EL (cell line): Measurements from ENCODE around the gene DOCK1.

Experiments
- DNase-seq: peaks from one replicate; pipeline ENCODE4 v3.0.0-alpha.2; 2016

DOCK1 gene

DNA sequence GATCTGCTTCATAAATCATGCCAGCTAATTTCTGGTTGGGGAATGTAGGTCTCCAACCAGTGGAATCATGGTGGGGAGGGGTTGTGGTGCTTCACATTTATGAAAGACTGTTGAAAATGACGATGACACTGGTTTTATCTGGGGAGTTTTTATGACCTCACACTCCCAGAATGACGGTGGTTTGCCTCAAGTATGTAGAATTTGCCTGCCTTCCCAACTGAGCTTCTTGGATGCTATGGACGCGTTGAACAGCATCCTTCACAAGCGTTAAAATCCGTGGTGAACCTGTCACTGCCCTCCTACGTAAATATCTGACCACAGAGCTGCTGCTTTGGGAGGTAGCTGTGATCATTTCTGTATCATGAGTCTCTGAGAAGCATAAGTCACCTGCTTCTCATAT, 287.9 kb downstream of the DOCK1 start:
- peak; percentile 50 for DNase-seq

DNA sequence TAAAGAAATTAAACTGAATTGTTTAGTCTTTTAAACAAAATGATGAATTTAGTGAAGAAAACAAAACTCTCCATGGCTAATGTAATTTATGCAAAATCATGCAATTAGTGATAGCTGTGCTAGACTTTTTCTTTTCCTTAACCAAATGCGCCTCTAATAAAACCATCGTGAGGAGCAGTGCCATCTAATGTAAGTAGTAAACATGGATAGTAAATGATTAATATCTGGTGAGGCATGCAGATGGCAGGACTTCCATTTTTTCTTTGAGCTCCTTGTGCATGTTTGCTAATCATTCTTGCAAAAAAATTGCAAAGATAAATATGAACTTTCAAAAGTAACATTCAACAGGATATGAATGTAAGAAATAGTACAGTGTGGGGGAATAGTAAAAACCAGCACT, 288.9 kb downstream of the DOCK1 start:
- no peak for DNase-seq

DNA sequence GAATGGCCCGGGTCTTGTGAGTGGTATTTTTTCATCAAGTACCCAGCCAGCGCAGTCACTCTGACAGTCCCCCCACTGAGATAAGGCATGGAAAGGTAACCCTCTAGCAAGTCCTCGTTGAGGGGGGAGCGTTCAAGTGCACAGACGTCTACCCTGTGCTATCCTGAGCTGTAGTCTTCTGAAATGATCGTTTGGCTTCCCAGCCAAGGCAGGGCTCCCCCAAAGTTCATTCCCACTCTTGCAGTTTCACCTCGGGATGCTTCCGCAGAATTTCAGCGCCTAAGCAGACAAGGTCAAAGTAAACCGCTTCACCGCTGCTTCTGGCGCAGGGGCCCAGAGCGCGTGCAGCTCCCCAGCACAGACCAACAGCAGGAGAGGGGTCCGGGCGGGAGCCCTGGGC, 289.4 kb downstream of the DOCK1 start:
- DNase-seq: no peak

DNA sequence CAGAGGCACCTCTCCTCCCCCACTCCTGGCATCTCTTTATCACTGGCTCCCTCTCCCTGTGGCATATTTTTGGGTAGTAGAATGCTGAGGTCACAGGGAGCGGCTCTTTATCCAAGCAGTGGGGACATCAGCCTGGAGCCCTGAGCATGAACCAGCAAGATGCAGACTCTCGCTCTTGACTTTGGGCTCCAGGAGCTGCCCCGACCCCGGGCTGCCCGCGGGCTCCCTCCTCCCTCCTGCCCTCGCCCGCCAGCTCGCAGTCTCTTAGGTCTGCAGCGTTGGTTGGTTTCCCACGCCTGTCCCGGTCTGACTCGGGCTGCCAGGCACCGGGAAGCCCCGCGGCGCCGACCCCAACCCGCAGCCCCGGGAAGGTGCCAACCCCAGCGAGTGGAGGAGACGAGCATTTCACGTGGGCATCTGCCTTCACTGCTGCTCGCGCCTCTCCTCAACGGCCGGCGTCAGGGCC, 289.8 kb downstream of the DOCK1 start:
- DNase-seq: peak; percentile 10

DNA sequence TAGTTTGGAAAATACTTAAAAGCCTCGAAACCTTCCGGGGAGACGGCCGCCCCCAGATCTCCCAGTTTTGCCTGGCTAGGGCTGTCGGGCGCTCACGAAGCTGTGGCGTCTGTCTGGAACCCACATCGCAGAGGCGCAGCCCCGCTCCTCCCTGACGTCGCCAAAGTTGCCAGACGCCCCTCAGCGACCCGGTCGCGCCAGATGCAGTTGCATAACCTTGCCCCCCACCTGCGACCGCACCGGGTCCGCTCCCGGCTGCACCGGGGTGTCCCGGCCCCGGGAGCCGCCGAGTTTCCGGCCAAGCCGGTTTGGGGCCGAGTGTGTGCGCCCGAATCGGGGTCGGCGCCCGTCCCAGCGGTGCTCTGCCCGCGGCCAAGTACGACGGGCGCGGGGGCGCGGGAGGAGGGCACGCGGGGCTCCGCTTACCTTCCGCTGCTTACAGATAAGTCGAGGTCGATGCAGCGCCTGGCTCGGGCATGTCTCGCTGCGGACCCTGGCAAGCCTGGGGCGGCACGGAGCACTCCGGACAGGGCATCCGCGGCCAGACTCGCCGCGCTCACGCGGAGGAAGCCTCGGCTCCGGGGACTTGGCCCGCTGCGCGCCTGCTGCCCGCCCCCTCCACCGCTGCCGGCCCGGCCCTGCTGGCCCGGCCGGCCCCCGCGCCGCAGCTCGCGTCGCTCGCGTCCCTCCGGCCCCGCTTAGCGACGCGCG, 290.5 kb downstream of the DOCK1 start:
- no peak for DNase-seq

DNA sequence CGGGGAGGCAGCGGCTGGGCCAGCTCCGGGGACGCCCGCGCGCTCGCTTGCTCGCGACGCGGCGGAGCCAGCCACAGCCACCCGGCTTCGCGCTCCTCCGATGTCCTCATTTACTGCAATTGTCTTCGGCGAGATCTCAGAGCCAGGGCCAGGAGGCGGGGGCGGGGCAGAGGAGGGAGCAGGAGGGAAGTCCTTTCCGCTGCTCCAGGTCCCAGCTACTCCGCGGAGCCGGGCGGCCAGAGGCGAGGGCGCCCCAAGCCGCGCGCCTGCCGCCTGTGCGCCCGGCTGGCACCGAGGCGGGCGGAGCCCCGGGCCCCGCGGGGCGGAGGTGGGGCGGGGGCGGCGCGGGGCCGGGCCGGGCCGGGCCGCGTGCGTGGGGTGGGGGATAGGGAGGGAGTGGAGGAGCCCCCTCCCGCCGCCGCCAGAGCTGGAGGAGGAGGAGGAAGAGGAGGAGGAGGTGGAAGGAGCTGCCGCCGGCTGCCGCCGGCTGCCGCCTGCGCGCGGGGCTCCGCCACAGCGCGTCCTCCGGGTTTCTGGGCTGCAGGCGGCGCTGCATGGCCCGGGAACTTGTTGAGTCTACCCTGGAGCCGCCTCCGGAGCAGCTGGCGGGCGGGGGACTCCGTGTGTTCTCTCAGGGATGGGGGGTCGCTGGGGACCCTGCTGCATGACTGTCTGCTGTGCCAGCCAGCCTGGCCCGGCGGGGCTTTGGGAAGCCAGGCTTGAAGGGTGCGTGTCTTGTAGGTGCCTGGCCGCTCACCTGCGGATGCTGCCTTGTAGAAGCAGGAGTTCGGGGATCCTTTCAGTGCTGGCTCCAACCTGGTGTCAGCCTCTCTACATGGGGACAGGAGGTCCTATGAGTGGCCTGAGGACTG, 291.3 kb downstream of the DOCK1 start, which contains the start of gene INSYN2A:
Gene INSYN2A (minus strand): TSS at position 310 of the 872 bp plus-strand sequence. CDS start 20,196 bp downstream, outside the sequence.
- peak; percentile 71 for DNase-seq

DNA sequence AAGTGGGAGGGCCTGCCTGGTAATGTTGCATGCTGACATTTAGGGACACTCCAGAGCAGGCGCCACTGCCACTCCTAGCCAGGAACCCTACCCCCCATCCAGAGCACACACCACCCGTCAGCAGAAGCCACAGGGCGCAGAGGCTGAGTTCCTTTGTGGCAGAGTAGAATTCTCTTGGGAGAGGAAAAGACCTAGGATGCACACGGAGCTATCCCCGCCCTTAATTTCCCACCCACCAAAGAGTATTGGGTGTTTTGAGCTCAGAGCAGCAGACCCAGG, 291.9 kb downstream of the DOCK1 start:
- DNase-seq: no peak

DNA sequence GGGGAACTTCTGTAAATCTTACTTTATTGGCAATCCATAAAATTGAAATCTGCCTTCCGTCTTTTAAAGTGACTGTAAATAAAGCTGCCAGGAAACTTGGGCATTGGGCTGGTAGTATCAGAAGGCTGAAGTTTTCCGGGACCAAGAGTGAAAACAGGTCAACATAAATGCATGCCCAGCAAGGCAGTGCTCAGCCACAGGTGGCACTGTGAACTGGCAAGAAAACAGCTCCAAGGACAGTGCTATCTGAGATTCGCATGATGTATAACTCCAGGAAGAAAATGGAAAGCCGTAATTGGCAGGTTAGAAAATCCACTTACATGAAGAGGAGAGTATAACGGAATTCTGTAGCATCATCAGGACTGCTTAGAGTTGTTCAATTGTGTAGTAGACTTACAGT, 293.1 kb downstream of the DOCK1 start:
- no peak for DNase-seq

DNA sequence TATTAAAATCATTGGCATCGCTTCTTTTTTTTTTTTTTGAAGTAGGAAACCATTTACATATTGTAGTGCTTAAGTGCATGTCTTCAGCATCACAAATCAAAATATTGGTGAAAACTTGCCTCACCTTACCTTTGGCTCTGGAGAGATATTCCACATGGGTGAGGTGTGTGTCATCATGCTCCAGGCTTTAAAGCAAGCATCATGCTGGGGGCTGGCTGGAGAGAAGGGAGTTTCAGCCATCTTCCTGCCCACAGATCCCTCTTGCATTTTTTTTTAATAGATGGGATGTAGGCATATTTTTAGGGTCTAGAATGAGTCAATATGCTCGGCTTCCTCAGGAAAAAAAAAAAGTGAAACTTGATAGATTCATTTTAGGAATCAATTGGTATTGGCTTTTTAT, 293.5 kb downstream of the DOCK1 start:
- DNase-seq: no peak

DNA sequence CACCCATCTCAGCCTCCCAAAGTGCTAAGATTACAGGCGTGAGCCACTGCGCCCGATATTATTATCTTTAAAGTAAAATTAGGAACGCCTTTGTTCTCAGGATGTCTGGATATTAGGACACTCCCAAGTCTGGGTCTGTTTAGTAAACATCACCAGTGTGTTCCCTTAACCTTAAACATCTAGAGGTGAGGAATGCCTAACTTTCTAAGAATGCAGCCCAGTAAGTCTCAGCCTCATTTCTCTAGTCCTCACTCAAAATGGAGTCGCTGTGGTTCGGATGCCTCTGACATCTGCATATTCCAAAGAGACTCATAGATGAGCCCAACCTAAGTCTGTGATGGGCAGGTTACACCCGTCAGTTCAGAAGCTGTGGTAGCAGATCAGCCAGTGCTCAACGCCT, 295.4 kb downstream of the DOCK1 start:
- no peak for DNase-seq

DNA sequence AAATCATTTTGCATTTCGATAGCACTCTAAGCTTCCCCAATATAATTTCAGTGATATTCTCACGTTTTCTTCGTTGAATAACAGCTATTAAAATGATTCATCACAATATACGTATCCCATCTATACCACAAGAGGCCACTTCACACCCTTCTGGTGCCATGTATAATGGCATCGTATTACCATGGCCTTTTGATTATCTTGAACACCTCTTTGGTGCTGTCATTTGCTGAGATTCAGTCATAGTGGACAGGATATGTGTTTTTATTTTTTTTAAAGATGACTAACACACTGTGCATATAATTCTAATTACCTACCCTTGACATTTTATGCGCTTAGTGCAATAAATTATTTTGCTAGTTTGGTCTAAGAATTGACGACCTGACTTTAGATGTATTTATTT, 297.8 kb downstream of the DOCK1 start:
- DNase-seq: no peak

DNA sequence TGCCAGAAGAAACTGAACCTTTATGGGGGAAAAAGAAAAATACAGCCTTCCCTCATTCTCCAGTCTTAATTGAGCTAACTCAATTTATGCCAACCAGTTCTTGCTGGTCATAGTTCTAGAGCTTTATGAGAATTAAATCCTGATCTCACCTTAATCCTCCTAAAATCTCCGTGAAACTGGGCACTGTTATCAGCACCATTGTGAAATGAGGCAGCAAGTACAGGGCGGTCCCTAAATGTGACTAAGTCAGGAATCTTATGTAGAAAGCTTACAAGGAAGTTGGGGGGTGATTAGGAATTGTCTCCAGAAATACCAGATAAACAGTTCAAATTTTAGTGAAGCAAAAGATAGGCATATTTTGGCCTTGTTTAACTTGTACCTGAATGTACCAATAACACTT, 301.9 kb downstream of the DOCK1 start:
- DNase-seq: no peak

DNA sequence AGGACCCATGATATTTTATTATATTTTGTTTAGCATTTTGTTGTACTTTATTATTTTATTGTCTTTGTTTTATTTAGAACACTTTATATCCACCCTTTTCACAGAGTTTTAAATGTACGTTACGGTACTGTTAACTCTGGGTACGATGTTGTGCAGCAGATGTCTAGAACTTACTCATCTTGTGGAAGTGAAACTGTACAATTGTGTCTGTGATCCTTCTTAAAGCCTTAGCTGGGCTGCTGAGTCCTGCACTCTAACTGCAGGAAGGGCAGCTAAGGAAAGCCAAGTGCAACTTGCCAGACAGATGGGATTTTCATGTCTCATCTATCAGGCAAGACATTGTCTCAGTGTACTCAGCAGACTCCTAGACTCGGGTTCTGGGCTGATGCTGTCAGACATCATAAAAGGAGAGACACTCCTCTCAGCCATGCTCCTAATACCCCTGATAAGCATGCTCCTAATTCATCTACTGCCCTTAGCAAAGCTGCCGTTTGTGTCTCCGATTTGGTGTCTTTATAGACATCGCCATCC, 305.8 kb downstream of the DOCK1 start:
- no peak for DNase-seq

DNA sequence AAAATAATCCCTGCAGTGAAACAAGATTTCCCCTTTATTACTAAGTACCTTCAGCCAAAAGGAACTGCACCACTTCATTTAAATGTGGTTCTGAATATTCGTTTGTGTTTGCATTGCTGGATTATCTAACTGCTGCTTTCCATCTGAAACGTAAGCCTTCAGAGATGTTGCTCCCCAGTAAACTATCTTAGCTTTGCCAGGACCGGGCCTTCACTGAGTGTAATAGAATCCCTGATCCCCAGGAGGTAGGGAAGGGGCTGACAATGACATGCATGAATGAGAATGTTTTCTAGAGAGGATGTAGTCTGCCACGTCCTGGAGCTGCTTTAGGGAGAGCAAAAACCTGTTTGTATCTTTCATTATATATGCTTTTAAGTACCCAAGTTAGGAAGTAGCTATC, 310.6 kb downstream of the DOCK1 start:
- DNase-seq: no peak

DNA sequence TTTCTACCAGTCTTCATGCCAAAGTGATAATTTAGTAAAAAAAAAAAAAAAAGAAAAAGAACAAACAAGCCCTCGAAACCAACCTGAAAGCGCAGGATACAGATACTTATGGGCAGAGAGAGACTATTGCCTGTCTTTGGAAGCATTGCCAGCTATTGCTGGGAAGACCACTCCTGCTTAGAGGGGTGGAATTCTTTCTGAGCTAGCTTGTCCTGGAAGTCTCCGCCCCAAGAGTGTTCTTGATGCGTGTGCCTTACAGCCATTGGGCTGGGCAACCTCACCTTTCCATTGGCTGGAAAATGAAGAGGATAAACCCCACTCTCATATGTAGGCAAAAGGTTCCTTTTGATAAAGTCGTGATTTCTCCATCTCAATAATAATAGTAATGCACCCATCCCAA, 311.0 kb downstream of the DOCK1 start:
- DNase-seq: no peak

DNA sequence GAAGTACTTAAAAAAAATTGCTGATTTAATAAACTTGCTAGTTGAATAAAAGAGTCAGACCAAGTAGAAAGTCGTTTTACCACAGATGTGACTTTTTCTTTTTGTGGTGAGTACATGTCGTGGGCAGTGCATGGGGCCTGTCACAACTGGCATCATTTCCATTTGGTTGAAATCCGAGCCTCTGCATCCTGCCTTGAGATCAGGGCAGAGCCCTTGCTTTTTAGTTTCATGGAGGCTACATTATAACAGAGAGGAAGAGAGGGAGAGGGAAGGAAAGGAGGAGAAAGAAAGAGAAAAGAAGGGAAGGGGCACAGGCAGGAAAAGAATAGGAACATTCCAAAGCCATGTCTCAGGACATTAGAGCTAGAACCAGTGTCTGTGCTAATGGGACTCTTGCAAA, 311.6 kb downstream of the DOCK1 start:
- DNase-seq: peak; percentile 4

DNA sequence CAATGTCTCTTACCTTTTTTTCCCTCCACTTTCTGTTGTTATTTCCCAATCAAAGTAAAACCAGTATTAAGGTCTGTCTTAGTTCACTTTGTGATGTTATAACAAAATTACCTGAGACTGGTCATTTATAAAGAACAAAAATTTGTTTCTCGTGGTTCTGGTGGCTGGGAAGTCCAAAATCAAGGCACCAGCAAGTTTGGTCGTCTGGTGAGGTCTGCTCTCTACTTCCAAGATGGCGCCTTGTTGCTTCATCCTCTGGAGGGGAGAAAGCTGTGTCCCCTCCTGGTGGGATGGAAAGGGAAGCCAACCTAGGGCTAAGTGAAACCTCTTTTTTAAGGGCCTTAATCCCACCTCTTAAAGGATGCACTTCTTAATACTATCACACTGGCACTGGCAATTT, 313.4 kb downstream of the DOCK1 start:
- no peak for DNase-seq

DNA sequence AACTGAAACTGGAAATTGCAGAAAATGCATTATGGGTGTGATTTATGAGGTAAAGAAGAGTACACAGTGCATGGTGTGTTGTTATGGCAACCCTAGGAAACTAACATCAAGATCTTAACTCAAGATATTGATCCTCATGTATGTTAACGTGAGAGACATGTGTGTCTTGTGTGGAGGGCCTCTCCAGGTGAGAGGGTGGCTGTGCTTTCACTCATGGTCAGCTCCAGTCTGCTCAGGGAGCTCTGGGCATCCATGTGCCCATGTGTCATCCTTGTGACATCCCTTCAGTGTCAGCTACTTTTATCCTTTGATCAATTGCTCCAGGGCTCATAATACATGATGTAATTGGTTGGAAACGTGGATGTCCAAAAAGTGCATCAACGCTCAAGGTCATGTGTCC, 316.1 kb downstream of the DOCK1 start:
- no peak for DNase-seq

DNA sequence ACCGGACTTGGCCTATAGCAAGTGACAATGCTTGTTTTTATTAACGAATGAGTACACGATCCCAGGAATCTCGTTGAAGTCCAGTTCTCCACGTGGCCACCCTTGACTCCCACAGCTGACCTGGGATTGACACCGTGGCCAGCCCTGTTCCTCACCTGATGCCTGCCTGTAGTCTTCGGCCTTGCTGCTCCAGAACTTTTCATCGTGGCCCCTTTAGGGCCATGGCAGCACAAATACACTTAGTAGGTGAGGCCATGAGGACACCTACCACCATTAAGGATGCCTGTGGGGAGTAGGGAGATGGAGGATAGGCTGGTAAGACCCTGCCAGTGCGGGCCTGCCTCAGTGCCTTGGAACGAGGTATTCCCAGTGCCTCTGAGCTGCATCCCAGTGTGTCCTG, 321.8 kb downstream of the DOCK1 start:
- no peak for DNase-seq

DNA sequence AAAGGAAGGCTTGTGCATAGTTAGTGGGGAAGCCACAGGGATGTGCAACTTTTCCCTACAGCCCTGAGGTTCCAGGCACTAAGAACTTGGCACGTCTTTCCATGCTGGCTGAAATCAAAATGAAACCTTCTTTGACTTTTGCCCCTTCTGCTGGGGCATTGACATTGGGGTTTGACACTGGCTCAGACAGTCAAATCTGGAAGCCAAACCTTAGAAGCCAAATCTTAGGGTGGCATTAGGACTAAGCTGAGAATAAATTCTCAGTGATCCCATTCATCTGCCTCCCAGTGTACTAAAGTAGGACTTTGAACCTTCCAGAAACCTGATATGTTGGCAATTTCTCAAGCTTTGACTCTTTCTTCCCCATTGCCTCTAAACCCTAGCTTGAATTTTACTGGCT, 322.4 kb downstream of the DOCK1 start:
- no peak for DNase-seq

DNA sequence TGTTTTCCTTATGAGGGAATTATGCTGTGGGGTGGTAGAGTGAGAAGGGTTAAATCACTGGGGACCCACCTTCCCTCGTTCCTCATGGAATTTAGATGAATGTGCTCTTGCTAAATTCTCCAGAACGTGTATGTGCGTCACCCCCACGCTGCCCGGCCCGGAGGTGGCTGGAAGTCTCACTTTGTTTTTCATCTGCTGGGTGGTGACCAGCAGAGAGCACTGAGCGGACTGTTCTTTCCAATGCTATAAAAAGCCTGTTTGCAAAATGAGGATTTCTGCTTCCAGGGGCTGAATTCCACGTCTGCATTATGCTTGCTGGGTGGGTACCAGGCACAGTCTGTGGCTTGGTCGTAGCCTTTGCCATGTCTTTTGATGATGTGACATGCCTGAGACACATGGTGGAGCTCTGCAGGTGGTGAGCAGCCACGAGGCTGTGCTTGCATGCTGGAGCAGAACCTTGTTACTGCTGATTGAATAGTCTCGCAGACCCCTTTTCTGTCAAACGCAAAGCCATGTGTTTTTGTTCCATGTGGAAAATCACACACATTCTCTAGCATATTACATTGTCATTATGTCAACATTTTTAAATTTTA, 323.1 kb downstream of the DOCK1 start:
- no peak for DNase-seq

DNA sequence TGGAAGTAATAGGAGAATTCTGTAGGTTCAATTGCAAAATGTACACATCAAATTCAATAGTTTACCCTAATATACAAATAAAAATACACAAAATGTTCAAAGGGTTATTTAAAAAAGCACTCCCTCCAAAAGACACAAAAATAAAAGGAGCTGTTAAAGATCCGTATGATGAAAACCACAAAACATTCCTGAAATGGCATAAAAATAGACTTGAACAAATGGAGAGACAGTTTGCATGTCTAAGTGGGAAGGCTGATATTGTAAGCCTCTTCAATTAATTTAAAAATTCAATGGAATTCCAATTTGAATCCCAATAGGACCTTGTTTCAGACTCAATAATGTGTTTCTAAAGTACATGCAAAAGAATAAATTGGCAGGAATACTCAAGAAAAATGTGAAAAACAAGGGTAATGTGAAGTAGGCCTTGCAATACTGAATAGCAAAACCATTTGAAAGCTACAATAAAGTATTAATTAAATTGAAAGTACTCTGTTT, 329.1 kb downstream of the DOCK1 start:
- no peak for DNase-seq

DNA sequence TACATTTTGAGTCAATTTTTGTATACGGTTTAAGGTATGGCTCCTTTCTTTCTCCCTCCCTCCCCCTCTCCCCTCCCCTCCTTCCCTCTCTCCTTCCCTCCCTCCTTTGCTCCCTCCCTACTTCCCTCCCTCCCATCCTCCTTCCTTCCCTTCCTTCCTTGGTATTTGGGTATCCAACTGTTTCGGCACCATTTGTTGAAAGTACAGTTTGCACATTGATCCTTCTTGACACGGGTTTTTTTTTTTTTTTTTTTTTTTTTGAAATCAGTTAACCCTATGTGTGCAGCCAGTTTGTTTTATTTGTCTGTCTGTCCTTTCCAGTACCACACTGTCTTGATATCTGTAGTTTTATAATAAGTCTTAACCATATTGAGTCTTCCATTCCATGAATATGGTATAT, 331.0 kb downstream of the DOCK1 start:
- no peak for DNase-seq

DNA sequence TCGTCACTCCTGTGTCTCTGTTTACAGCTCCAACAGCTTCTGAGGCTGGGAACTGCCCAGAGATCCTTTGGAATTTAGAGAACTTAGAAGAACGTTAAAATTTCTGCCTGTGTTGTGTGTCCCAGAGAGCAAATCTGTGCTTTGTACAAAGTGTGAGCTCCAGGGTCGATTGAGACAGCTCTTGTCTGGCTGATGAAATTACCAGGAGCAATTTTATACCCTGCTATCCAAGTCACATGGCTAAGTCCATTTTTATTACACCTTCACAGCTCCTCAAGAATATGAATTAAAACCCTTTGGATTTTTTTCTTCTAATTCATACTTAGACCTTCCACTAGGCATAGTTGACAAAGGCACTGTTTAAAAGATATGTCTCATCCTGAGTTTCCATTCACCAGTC, 337.7 kb downstream of the DOCK1 start:
- DNase-seq: no peak
